ENCODE results near the gene CACNA1G. TPM values are rescaled to one million over a fixed set of nuclear protein-coding genes. Genes with fewer than 3 reads are reported as not detected.

CACNA1G gene
- total RNA-seq, 1 donor from 2014 or later = 0.05 TPM

- Mint-ChIP-seq H3K4me1 (ENCODE audit: low read depth) (no peaks in the 10 kb centered on the region), H3K27ac (no peak overlapping the region), H3K36me3 (ENCODE audit: low read depth) (no peaks in the 10 kb centered on the region), H3K9me3 (no peaks in the 10 kb centered on the region), H3K4me3 (no peak overlapping the region), H3K27me3 (ENCODE audit: insufficient read depth) (peaks cover 19% of the 10 kb centered on the region)
- DNase-seq (ENCODE audit: low spot score) = no peak
- intact Hi-C loops (cut with micrococcal nuclease) = no loop called here
Observed at GRCh38 chr17:50582741-50583140, 22.2 kb downstream of the CACNA1G start.

- Mint-ChIP-seq H3K36me3 (ENCODE audit: low read depth) (no peaks in the 10 kb centered on the region), H3K9me3 (no peaks in the 10 kb centered on the region), H3K4me3 (no peak overlapping the region), H3K4me1 (ENCODE audit: low read depth) (no peaks in the 10 kb centered on the region), H3K27ac (no peak overlapping the region), H3K27me3 (ENCODE audit: insufficient read depth) (peaks cover 18% of the 10 kb centered on the region)
- intact Hi-C loops (cut with micrococcal nuclease) = no loop called here
- no peak for DNase-seq (ENCODE audit: low spot score)
Observed at GRCh38 chr17:50583641-50584040, 23.1 kb downstream of the CACNA1G start.

GRCh38 chr17:50584116-50584515, 23.6 kb downstream of the CACNA1G start:
- Mint-ChIP-seq H3K4me1 (ENCODE audit: low read depth) (no peaks in the 10 kb centered on the region), H3K27ac (no peak overlapping the region)
- intact Hi-C loops (cut with micrococcal nuclease) = no loop called here

GRCh38 chr17:50584749-50585148, 24.2 kb downstream of the CACNA1G start:
- Mint-ChIP-seq H3K4me3 (no peak overlapping the region), H3K9me3 (no peaks in the 10 kb centered on the region), H3K36me3 (ENCODE audit: low read depth) (no peaks in the 10 kb centered on the region), H3K4me1 (ENCODE audit: low read depth) (no peaks in the 10 kb centered on the region), H3K27me3 (ENCODE audit: insufficient read depth) (peaks cover 12% of the 10 kb centered on the region), H3K27ac (no peak overlapping the region)
- no peak for DNase-seq (ENCODE audit: low spot score)
- intact Hi-C loops (cut with micrococcal nuclease) = no loop called here

More at GRCh38 chr17:50584116-50584515, 23.6 kb downstream of the CACNA1G start:
- DNase-seq (ENCODE audit: low spot score) = no peak
- Mint-ChIP-seq H3K27me3 (ENCODE audit: insufficient read depth) (peaks cover 13% of the 10 kb centered on the region), H3K36me3 (ENCODE audit: low read depth) (no peaks in the 10 kb centered on the region), H3K9me3 (no peaks in the 10 kb centered on the region), H3K4me3 (no peak overlapping the region)

GRCh38 chr17:50585346-50585745, 24.8 kb downstream of the CACNA1G start:
- Mint-ChIP-seq H3K27me3 (ENCODE audit: insufficient read depth) (peaks cover 12% of the 10 kb centered on the region), H3K36me3 (ENCODE audit: low read depth) (no peaks in the 10 kb centered on the region), H3K27ac (no peak overlapping the region), H3K9me3 (no peaks in the 10 kb centered on the region), H3K4me3 (no peak overlapping the region), H3K4me1 (ENCODE audit: low read depth) (no peaks in the 10 kb centered on the region)
- DNase-seq (ENCODE audit: low spot score) = no peak
- intact Hi-C loops (cut with micrococcal nuclease) = no loop called here

- Mint-ChIP-seq H3K4me3 (no peak overlapping the region), H3K27me3 (ENCODE audit: insufficient read depth) (peaks cover 11% of the 10 kb centered on the region), H3K9me3 (no peaks in the 10 kb centered on the region), H3K4me1 (ENCODE audit: low read depth) (no peaks in the 10 kb centered on the region), H3K36me3 (ENCODE audit: low read depth) (no peaks in the 10 kb centered on the region), H3K27ac (no peak overlapping the region)
- intact Hi-C loops (cut with micrococcal nuclease) = no loop called here
- no peak for DNase-seq (ENCODE audit: low spot score)
Observed at GRCh38 chr17:50585891-50586290, 25.4 kb downstream of the CACNA1G start.

- no peak for DNase-seq (ENCODE audit: low spot score)
Observed at GRCh38 chr17:50586421-50587247, 26.1 kb downstream of the CACNA1G start.

GRCh38 chr17:50587571-50587970, 27.1 kb downstream of the CACNA1G start:
- no peaks in the 10 kb centered on the region for H3K36me3 Mint-ChIP-seq (ENCODE audit: low read depth)
- no peak overlapping the region for H3K27ac Mint-ChIP-seq

More at GRCh38 chr17:50586421-50587247, 26.1 kb downstream of the CACNA1G start:
- H3K27me3 Mint-ChIP-seq (ENCODE audit: insufficient read depth) = peaks cover 9% of the 10 kb centered on the region
- no peak overlapping the region for H3K4me3 Mint-ChIP-seq
- no peak overlapping the region for H3K27ac Mint-ChIP-seq
- intact Hi-C loops (cut with micrococcal nuclease) = no loop called here
- H3K4me1 Mint-ChIP-seq (ENCODE audit: low read depth) = no peaks in the 10 kb centered on the region
- no peaks in the 10 kb centered on the region for H3K36me3 Mint-ChIP-seq (ENCODE audit: low read depth)
- H3K9me3 Mint-ChIP-seq = no peaks in the 10 kb centered on the region

GRCh38 chr17:50588391-50589049, 28.0 kb downstream of the CACNA1G start:
- Mint-ChIP-seq H3K27ac (no peak overlapping the region), H3K4me3 (no peak overlapping the region), H3K36me3 (ENCODE audit: low read depth) (no peaks in the 10 kb centered on the region), H3K9me3 (no peaks in the 10 kb centered on the region), H3K4me1 (ENCODE audit: low read depth) (no peaks in the 10 kb centered on the region), H3K27me3 (ENCODE audit: insufficient read depth) (peaks cover 6% of the 10 kb centered on the region)
- DNase-seq (ENCODE audit: low spot score) = no peak
- intact Hi-C loops (cut with micrococcal nuclease) = no loop called here

More at GRCh38 chr17:50587571-50587970, 27.1 kb downstream of the CACNA1G start:
- Mint-ChIP-seq H3K4me3 (no peak overlapping the region), H3K27me3 (ENCODE audit: insufficient read depth) (peaks cover 9% of the 10 kb centered on the region), H3K4me1 (ENCODE audit: low read depth) (no peaks in the 10 kb centered on the region), H3K9me3 (no peaks in the 10 kb centered on the region)
- intact Hi-C loops (cut with micrococcal nuclease) = no loop called here
- no peak for DNase-seq (ENCODE audit: low spot score)

- Mint-ChIP-seq H3K4me1 (ENCODE audit: low read depth) (no peaks in the 10 kb centered on the region), H3K27ac (no peak overlapping the region)
Observed at GRCh38 chr17:50589095-50589705, 28.7 kb downstream of the CACNA1G start.

GRCh38 chr17:50590946-50591737, 30.6 kb downstream of the CACNA1G start:
- no peaks in the 10 kb centered on the region for H3K4me1 Mint-ChIP-seq (ENCODE audit: low read depth)
- H3K36me3 Mint-ChIP-seq (ENCODE audit: low read depth) = no peaks in the 10 kb centered on the region
- no peaks in the 10 kb centered on the region for H3K9me3 Mint-ChIP-seq
- DNase-seq (ENCODE audit: low spot score) = no peak
- intact Hi-C loops (cut with micrococcal nuclease) = no loop called here
- peaks cover 5% of the 10 kb centered on the region for H3K27me3 Mint-ChIP-seq (ENCODE audit: insufficient read depth)
- no peak overlapping the region for H3K4me3 Mint-ChIP-seq
- H3K27ac Mint-ChIP-seq = no peak overlapping the region

More at GRCh38 chr17:50589095-50589705, 28.7 kb downstream of the CACNA1G start:
- intact Hi-C loops (cut with micrococcal nuclease) = no loop called here
- Mint-ChIP-seq H3K36me3 (ENCODE audit: low read depth) (no peaks in the 10 kb centered on the region), H3K9me3 (no peaks in the 10 kb centered on the region), H3K27me3 (ENCODE audit: insufficient read depth) (peaks cover 8% of the 10 kb centered on the region), H3K4me3 (no peak overlapping the region)
- DNase-seq (ENCODE audit: low spot score) = no peak

GRCh38 chr17:50593321-50593720, 32.8 kb downstream of the CACNA1G start:
- H3K4me3 Mint-ChIP-seq = no peak overlapping the region

More at GRCh38 chr17:50593321-50593720, 32.8 kb downstream of the CACNA1G start:
- no peak for DNase-seq (ENCODE audit: low spot score)
- Mint-ChIP-seq H3K9me3 (no peaks in the 10 kb centered on the region), H3K27me3 (ENCODE audit: insufficient read depth) (peaks cover 3% of the 10 kb centered on the region), H3K4me1 (ENCODE audit: low read depth) (no peaks in the 10 kb centered on the region), H3K36me3 (ENCODE audit: low read depth) (no peaks in the 10 kb centered on the region), H3K27ac (no peak overlapping the region)
- intact Hi-C loops (cut with micrococcal nuclease) = no loop called here
